Vagina (tissue), 2 donors: Measurements from ENCODE around the gene CCT8L2.
"Not testable (repeated sequence)": the region's sequence is repeated elsewhere in the genome, so short reads cannot be mapped to it uniquely, and the experiment has no call there.

Experiments used
- CTCF ChIP-seq, 3 experiments: fragments of 450-650 bp in 2 of 3; fragments of 200-600 bp in 1 of 3; sonication (generic) in 1 of 3; IDR thresholded peaks; one replicate each; pipeline ENCODE4 v1.5.1; 2017 to 2019; ENCODE audit warnings: antibody characterized with exemption in 3 of 3, mild to moderate bottlenecking in 2 of 3, moderate library complexity in 2 of 3
- POLR2A ChIP-seq, 2 donors: fragments of 450-650 bp; IDR thresholded peaks; one replicate each; pipeline ENCODE4 v1.6.1; 2017; ENCODE audit warnings: antibody characterized with exemption in 2 of 2, mild to moderate bottlenecking in 2 of 2, moderate library complexity in 2 of 2
- POLR2AphosphoS5 ChIP-seq, 2 donors: sonication (generic); formaldehyde crosslinking; IDR thresholded peaks; one replicate each; pipeline ENCODE4 v1.9.0; 2017; ENCODE audit warnings: antibody characterized with exemption in 2 of 2, mild to moderate bottlenecking in 2 of 2, low read depth in 1 of 2; ENCODE audit not compliant: insufficient read depth in 1 of 2

GRCh38 chr22:16558376-16558945, 34.1 kb downstream of the CCT8L2 start:
- TF ChIP-seq CTCF (IDR thresholded peaks at IDR 0.05); POLR2A (IDR thresholded peaks at IDR 0.05); POLR2AphosphoS5 (IDR thresholded peaks at IDR 0.05; ENCODE audit: insufficient read depth in 1 of 2, low read depth in 1 of 2): not testable (repeated sequence)
